Measurements from ENCODE around the gene PATL1. TPM values are rescaled to one million over a fixed set of nuclear protein-coding genes. Genes with fewer than 3 reads are reported as not detected.

The PATL1 gene
- total and polyA plus RNA-seq, 2 of the 8 experiments (the other 6 are each of a cell fraction or from before 2014, with no cell fraction given): 30.4 to 33.4 TPM

DNA sequence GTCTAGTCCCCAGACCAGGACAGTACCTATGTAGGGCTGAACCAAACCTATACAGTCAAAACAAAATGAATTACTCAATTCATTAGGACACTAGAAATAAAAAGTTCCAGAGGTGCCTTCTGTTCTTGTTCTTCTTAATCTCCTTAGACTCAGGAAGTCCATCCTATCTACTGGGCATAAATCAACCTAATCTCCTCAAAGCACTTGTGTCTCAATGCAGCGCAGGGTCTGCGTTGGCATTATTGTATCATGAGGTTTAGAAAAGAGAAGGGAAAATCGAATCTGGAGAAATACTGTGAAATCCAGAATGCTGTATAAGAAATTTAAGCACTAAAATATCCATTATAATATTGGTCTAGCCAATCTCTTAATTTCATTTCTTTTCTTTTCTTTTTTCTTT is 47.2 kb upstream of the PATL1 start:
- H2BK5ac ChIP-seq (ENCODE audit: low read depth, low read length): no peak overlapping the region
- no peaks in the 10 kb centered on the region for H3K23me2 ChIP-seq (ENCODE audit: low read depth, low read length)
- H3K18ac ChIP-seq (ENCODE audit: extremely low read depth, low read length): no peak overlapping the region
- H3K4me2 ChIP-seq (ENCODE audit: insufficient read depth in 1 of 2, low read depth in 2 of 2, low read length in 2 of 2): no peak overlapping the region
- no peak overlapping the region for H3K27ac ChIP-seq (ENCODE audit: low read depth, low read length)
- POLR2A ChIA-PET (ENCODE audit: partially characterized antibody): no interaction called here
- no peaks in the 10 kb centered on the region for H3K4me1 ChIP-seq (replicated peaks in 1 of 4; ENCODE audit: control insufficient read depth in 3 of 4, insufficient read depth in 4 of 4, low read length in 3 of 4)
- no peaks in the 10 kb centered on the region for H4K20me1 ChIP-seq (replicated peaks in 1 of 2; ENCODE audit: control insufficient read depth in 1 of 2, insufficient read depth in 2 of 2, low read length in 2 of 2)
- H3K36me3 ChIP-seq (ENCODE audit: control insufficient read depth in 2 of 4, insufficient read depth in 4 of 4, low read length in 3 of 4): no peaks in the 10 kb centered on the region
- no peak overlapping the region for H2BK15ac ChIP-seq (ENCODE audit: low read length)
- no peak overlapping the region for H3K23ac ChIP-seq (ENCODE audit: insufficient read length)
- H4K5ac ChIP-seq (ENCODE audit: insufficient read length, low read depth, low read length): no peak overlapping the region
- H3K14ac ChIP-seq (ENCODE audit: insufficient read length): no peak overlapping the region
- no peaks in the 10 kb centered on the region for H3K79me2 ChIP-seq (ENCODE audit: control insufficient read depth in 1 of 2, insufficient read depth in 2 of 2, low read length in 2 of 2)
- no peak overlapping the region for H3K9ac ChIP-seq (replicated peaks in 1 of 4; ENCODE audit: extremely low read depth in 1 of 4, low read depth in 3 of 4, low read length in 3 of 4)
- no peaks in the 10 kb centered on the region for H3K79me1 ChIP-seq (ENCODE audit: low read depth, low read length)
- FAIRE-seq (no peak), DNase-seq (ENCODE audit: low read depth in 1 of 2, low spot score in 2 of 2) (no peak)
- 89% methylated on average over 3 of the region's 3 CpGs; no CpG with 5 or more reads in 1 of the 2 experiments for WGBS, 2 experiments (ENCODE audit: extremely low coverage in 1 of 2, insufficient coverage in 1 of 2, insufficient read length in 1 of 2, insufficient replicate concordance in 2 of 2, low coverage in 1 of 2, low lambda C conversion rate in 2 of 2, missing lambda C conversion rate in 1 of 2)
- H3K56ac ChIP-seq (replicated peaks; ENCODE audit: insufficient read length, low read depth, low read length): no peak overlapping the region
- no peak overlapping the region for H2AK5ac ChIP-seq (ENCODE audit: low read depth, low read length)
- H2AFZ ChIP-seq (ENCODE audit: low read length): no peak overlapping the region
- no peak overlapping the region for H4K8ac ChIP-seq (ENCODE audit: extremely low read depth, insufficient read depth, low read length)
- no peaks in the 10 kb centered on the region for H3K27me3 ChIP-seq (replicated peaks in 1 of 4; ENCODE audit: control insufficient read depth in 3 of 4, extremely low read depth in 1 of 4, insufficient read depth in 3 of 4, low read length in 3 of 4)
- H3K4ac ChIP-seq (replicated peaks; ENCODE audit: insufficient read length, low read depth, low read length): no peak overlapping the region
- H3K9me3 ChIP-seq (ENCODE audit: insufficient read depth in 2 of 2, low read depth in 1 of 2, low read length in 1 of 2): no peaks in the 10 kb centered on the region
- no peak overlapping the region for H3K4me3 ChIP-seq (ENCODE audit: extremely low read depth in 1 of 4, insufficient read depth in 2 of 4, low read depth in 3 of 4, low read length in 4 of 4)
- H4K91ac ChIP-seq (replicated peaks; ENCODE audit: insufficient read length, low read length): no peak overlapping the region
- CTCF ChIA-PET (ENCODE audit: partially characterized antibody): no interaction called here
- H2BK120ac ChIP-seq (replicated peaks; ENCODE audit: low read depth, low read length): no peak overlapping the region
- no peak overlapping the region for H2BK20ac ChIP-seq (ENCODE audit: low read length)
- no peak overlapping the region for H2BK12ac ChIP-seq (ENCODE audit: low read depth, low read length)
- TF ChIP-seq, protein P1, sequence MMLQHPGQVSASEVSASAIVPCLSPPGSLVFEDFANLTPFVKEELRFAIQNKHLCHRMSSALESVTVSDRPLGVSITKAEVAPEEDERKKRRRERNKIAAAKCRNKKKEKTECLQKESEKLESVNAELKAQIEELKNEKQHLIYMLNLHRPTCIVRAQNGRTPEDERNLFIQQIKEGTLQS (IDR thresholded peaks at IDR 0.05; ENCODE audit: insufficient read depth, low read depth, low read length): no peak
- TF ChIP-seq JUND (IDR thresholded peaks at IDR 0.05; ENCODE audit: low read length): no peak
- TF ChIP-seq CEBPB (IDR thresholded peaks at IDR 0.05; ENCODE audit: low read depth, low read length): no peak
- no peak for TF ChIP-seq YY1 (IDR thresholded peaks at IDR 0.05; ENCODE audit: low read depth, low read length)
- TF ChIP-seq CBX8 (IDR thresholded peaks at IDR 0.05; ENCODE audit: borderline replicate concordance, low read depth, low read length): no peak
- no peak for TF ChIP-seq KDM4A (IDR thresholded peaks at IDR 0.05; ENCODE audit: low read depth, low read length, severe bottlenecking)
- TF ChIP-seq HDAC6 (IDR thresholded peaks at IDR 0.05; ENCODE audit: low read depth, low read length): no peak
- TF ChIP-seq SIX5 (IDR thresholded peaks at IDR 0.05; ENCODE audit: low read depth, low read length): no peak
- no peak for TF ChIP-seq SP4 (IDR thresholded peaks at IDR 0.05; ENCODE audit: low read length)
- TF ChIP-seq CREB1 (IDR thresholded peaks at IDR 0.05): no peak
- no peak for TF ChIP-seq RBBP5 (IDR thresholded peaks at IDR 0.05; ENCODE audit: borderline replicate concordance, low read depth, low read length)
- no peak for TF ChIP-seq BACH1 (IDR thresholded peaks at IDR 0.05; ENCODE audit: low read length)
- TF ChIP-seq, protein P2, sequence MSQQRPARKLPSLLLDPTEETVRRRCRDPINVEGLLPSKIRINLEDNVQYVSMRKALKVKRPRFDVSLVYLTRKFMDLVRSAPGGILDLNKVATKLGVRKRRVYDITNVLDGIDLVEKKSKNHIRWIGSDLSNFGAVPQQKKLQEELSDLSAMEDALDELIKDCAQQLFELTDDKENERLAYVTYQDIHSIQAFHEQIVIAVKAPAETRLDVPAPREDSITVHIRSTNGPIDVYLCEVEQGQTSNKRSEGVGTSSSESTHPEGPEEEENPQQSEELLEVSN (IDR thresholded peaks at IDR 0.05): no peak
- TF ChIP-seq HDAC2 (IDR thresholded peaks at IDR 0.05; ENCODE audit: borderline replicate concordance in 1 of 2, low read depth in 2 of 2, low read length in 2 of 2): no peak
- TF ChIP-seq TAF1 (IDR thresholded peaks at IDR 0.05; ENCODE audit: low read depth, low read length): no peak

Measured in H1 (cell line).